HG02970 (cell line): Measurements from ENCODE around the gene KCNMB1.
"Not testable (repeated sequence)": the region's sequence is repeated elsewhere in the genome, so short reads cannot be mapped to it uniquely, and the experiment has no call there.

Experiments
- ATAC-seq: cut with Tn5 transposase; IDR thresholded peaks from one replicate; pipeline ENCODE4 v1.9.1; 2021; ENCODE audit warnings: mild to moderate bottlenecking, moderate library complexity, moderate number of reproducible peaks; ENCODE audit not compliant: unreplicated experiment, low FRiP score

Gene KCNMB1

GRCh38 chr5:170380361-170380951 lies 8.7 kb downstream of the KCNMB1 start:
- no peak for ATAC-seq

GRCh38 chr5:170378740-170379139 lies 10.4 kb downstream of the KCNMB1 start:
- ATAC-seq: no peak

- ATAC-seq: no peak
These were observed 12.1 kb downstream of the KCNMB1 start for GRCh38 chr5:170377027-170377426.

GRCh38 chr5:170376526-170376925 lies 12.6 kb downstream of the KCNMB1 start:
- not testable (repeated sequence) for ATAC-seq

GRCh38 chr5:170375283-170375682 lies 13.9 kb downstream of the KCNMB1 start:
- ATAC-seq: no peak

- ATAC-seq: no peak
These were observed 16.2 kb downstream of the KCNMB1 start for GRCh38 chr5:170372971-170373370.

- ATAC-seq: no peak
These were observed 20.6 kb downstream of the KCNMB1 start for GRCh38 chr5:170368586-170368985.

- ATAC-seq: no peak
These were observed 22.9 kb downstream of the KCNMB1 start for GRCh38 chr5:170366276-170366675.

- no peak for ATAC-seq
These were observed 23.3 kb downstream of the KCNMB1 start for GRCh38 chr5:170365831-170366230.

- no peak for ATAC-seq
These were observed 24.2 kb downstream of the KCNMB1 start for GRCh38 chr5:170365011-170365410.

- ATAC-seq: no peak
These were observed 25.5 kb downstream of the KCNMB1 start for GRCh38 chr5:170363671-170364070.

- no peak for ATAC-seq
These were observed 26.5 kb downstream of the KCNMB1 start for GRCh38 chr5:170362656-170363055.

- no peak for ATAC-seq
These were observed 27.1 kb downstream of the KCNMB1 start for GRCh38 chr5:170362102-170362501.

- no peak for ATAC-seq
These were observed 27.6 kb downstream of the KCNMB1 start for GRCh38 chr5:170361616-170362015.

- ATAC-seq: no peak
These were observed 28.1 kb downstream of the KCNMB1 start for GRCh38 chr5:170361116-170361515.

- ATAC-seq: no peak
These were observed 28.5 kb downstream of the KCNMB1 start for GRCh38 chr5:170360709-170361108.

- no peak for ATAC-seq
These were observed 31.2 kb downstream of the KCNMB1 start for GRCh38 chr5:170357955-170358444.

GRCh38 chr5:170355601-170356098 lies 33.5 kb downstream of the KCNMB1 start:
- no peak for ATAC-seq

- ATAC-seq: no peak
These were observed 35.2 kb downstream of the KCNMB1 start for GRCh38 chr5:170353961-170354360.

GRCh38 chr5:170353011-170353761 lies 36.0 kb downstream of the KCNMB1 start:
- ATAC-seq: no peak

- ATAC-seq: no peak
These were observed 41.0 kb downstream of the KCNMB1 start for GRCh38 chr5:170348137-170348633.
